IMR-90 (cell line): ENCODE measurements around the gene MACF1.
"Not testable (repeated sequence)": the region's sequence is repeated elsewhere in the genome, so short reads cannot be mapped to it uniquely, and the experiment has no call there.

Source experiments
- MAFK ChIP-seq: IDR thresholded peaks from 2 replicates; pipeline ENCODE4 v1.6.1; 2012; ENCODE audit warnings: low read depth, low read length, improper control_type of control experiment
- MXI1 ChIP-seq: IDR thresholded peaks from 2 replicates; pipeline ENCODE4 v1.6.1; 2012; ENCODE audit warnings: low read depth, mild to moderate bottlenecking, low read length, moderate library complexity, borderline replicate concordance
- POLR2A ChIP-seq: IDR thresholded peaks from 2 replicates; pipeline ENCODE4 v1.6.1; 2012; ENCODE audit warnings: mild to moderate bottlenecking, low read depth, low read length
- RCOR1 ChIP-seq: IDR thresholded peaks from 2 replicates; pipeline ENCODE4 v1.6.1; 2012; ENCODE audit warnings: mild to moderate bottlenecking, low read length, improper control_type of control experiment; ENCODE audit not compliant: insufficient replicate concordance
- RFX5 ChIP-seq: IDR thresholded peaks from 2 replicates; pipeline ENCODE4 v1.8.0; 2012; ENCODE audit warnings: low read depth, mild to moderate bottlenecking, low read length, moderate library complexity
- TF ChIP-seq, protein P1 (sequence below): conservative IDR thresholded peaks from 2 replicates; pipeline ENCODE4 v1.5.1; 2012; ENCODE audit warnings: mild to moderate bottlenecking, low read depth, low read length, improper control_type of control experiment

DNA sequence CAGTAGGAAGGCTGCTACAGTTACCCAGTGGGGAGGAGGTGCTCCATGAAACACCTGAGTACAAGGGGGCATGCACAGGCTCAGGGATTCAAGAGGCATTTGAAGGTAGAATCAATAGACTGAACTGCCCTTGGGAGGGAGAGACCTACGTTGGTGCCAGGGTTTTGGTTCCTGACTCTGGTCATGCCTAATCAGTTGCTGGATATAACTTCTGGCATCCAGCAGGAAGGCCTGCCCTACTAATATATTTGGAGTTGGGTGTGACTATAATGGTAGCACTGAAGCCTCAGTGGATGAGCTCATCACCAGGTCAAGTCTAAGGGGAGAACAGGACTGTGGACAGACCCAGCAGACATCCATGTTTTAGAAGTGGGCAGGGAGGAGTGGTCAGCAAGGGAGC is 271.1 kb downstream of the MACF1 start:
- TF ChIP-seq, protein P1, sequence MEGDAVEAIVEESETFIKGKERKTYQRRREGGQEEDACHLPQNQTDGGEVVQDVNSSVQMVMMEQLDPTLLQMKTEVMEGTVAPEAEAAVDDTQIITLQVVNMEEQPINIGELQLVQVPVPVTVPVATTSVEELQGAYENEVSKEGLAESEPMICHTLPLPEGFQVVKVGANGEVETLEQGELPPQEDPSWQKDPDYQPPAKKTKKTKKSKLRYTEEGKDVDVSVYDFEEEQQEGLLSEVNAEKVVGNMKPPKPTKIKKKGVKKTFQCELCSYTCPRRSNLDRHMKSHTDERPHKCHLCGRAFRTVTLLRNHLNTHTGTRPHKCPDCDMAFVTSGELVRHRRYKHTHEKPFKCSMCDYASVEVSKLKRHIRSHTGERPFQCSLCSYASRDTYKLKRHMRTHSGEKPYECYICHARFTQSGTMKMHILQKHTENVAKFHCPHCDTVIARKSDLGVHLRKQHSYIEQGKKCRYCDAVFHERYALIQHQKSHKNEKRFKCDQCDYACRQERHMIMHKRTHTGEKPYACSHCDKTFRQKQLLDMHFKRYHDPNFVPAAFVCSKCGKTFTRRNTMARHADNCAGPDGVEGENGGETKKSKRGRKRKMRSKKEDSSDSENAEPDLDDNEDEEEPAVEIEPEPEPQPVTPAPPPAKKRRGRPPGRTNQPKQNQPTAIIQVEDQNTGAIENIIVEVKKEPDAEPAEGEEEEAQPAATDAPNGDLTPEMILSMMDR, result not testable (repeated sequence)
- TF ChIP-seq POLR2A, RFX5, MXI1, RCOR1, MAFK: not testable (repeated sequence)
